NCI-H82 (cell line): Measurements from ENCODE around the gene LILRB3.
"Not testable (repeated sequence)": the region's sequence is repeated elsewhere in the genome, so short reads cannot be mapped to it uniquely, and the experiment has no call there.

Source experiments
- DNase-seq: peaks from one replicate; lab custom pipeline; 2025; lab: John Stamatoyannopoulos, UW

Gene LILRB3

GRCh38 chr19:54222474-54223276 lies at the start of gene LILRB3:
TSS of gene LILRB3 (minus strand) at chr19:54223007. CDS start at chr19:54222976, 31 bp downstream.
- DNase-seq = not testable (repeated sequence)

DNA sequence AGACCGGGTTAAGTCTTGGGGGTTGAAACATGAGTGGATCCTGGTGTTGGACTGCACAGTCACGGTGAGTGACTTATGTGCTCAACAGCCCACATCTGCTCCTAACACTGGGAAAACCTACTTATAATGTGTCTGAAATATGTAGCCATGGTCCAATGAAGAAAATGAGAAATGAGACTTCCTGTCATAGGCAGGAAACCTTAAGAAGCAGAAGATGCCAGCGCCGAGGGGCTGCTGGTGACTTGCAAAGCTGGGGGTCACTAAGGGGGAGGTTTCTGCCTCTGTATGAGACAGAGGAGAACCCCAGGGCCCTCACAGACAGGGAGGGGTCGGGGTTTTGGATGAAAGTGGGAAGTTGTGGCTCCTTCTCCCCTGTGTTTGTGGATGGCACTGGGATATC lies 49.4 kb upstream of the LILRB3 start:
- not testable (repeated sequence) for DNase-seq

GRCh38 chr19:54271587-54271986 lies 48.8 kb upstream of the LILRB3 start:
- DNase-seq = not testable (repeated sequence)

DNA sequence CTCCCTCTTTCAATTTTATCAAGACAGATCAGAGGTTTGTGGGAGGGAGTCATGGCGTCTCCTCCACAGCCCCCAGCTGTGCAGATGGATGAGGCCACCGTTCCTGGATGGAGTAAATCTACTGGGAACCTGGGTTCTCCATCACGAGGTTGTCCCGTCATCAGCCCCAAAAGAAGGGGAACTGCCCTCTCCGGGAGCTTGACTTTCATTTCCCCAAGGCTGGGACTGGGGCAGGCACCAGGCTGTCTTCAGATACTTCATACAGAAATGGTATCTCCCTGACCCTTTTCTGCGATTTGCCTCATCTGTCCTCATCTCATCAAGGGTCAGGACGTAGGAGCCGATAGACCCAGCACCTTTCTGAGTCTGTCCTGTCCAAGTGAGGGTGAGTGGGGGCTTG lies 48.3 kb upstream of the LILRB3 start:
- no peak for DNase-seq

DNA sequence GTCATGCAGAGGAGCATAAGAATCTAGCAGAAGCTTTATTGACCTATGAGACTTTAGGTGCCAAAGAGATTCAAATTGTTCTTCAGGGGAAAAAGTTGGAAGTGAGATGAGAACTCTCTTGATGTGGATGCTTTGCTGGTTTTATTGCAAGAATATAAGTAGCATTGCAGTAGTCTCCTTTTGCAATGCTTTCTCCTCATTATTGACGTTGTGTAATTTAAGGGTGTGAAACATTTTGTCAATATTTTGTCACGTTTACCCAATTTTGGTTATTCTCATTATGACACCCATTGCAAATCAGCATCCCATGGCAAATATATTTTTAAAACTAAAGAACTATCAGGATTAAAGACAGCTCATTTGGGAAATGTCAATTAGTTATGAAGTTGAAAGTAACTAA lies 46.1 kb upstream of the LILRB3 start:
- DNase-seq = no peak

DNA sequence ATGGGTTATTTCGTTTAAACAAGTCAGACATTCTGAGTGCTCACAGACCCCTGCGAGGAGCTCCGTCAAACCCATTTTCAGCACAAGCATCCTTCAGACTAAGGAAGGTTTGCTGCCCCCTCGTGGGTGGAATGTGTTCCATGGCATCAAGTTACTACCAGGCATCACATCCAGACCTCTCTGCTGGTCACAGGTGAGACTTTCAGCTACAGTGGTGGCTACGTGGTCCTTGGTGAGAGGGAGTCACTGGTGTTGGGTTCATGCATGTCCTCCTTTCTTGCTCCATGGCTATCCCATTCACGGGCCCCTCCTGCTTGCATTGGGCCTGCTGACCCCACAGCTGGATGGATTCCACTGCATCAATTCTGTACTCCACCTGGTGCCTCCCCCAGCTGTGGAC lies 43.3 kb upstream of the LILRB3 start:
- DNase-seq = peak; percentile 76

- no peak for DNase-seq
Measured at GRCh38 chr19:54262470-54262869, 39.7 kb upstream of the LILRB3 start.

- no peak for DNase-seq
Measured at GRCh38 chr19:54262066-54262465, 39.3 kb upstream of the LILRB3 start.

DNA sequence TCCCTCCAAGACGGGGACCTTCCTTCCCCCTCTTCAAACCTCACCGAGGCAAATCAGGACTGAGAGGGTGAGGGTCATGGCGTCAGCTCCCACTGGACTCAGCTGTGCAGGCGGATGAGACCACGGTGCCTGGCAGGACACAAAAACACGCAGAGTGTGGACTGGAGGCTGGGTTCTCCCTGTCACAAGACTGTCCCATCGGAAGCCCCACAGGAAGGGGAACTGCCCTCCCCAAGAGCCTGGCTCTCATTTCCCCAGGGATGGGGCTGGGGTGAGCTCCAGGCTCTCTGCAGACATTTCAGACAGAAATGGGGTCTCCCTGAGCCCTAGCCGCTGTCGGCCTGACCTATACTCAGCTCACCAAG lies 34.3 kb upstream of the LILRB3 start, which contains the start of gene LILRB5:
Gene LILRB5, minus strand, starts transcription at position 158 of the 365 bp plus-strand sequence. Its CDS starts 80 bp downstream, at position 78.
- no peak for DNase-seq

DNA sequence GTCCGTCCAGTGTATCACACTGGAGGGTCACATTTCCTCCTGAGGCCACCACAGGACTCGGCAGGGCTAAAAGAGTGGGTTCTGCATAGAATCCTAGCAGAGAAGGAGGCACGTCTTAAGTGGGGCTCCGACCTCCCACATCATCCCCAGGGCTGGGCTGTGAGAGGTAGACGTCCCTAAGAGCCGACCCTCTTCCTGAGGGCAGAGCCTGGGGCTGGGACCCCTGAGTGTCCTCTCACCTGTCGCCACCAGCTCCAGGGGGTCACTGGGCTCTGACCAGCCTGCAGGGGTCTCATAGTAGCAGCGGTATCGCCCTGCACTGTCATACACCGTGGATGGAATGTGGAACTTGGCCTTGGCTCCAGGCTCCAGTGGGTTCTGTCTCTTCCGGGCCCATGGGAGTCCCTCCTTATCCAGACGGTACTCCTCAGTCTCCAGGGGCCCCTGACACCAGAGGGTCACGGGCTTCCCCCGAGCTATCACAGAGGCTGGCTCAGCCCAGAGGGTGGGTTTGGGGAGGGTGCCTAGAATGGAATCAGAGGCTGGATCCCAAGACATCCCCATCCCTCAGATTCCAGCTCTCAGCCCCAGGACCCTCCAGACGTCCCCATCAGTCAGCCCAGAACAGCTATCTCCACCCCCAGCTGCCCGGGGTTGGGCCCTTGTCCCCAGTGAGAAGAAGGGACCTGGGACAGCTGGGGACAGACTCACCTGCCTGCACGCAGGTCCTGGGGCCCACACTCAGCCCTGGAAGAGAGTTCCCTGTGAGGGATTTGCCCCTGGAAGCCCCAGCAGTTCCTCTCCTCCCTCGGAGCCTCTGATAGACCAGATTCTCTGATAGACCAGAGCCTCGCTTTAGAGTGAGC lies 33.7 kb upstream of the LILRB3 start:
- no peak for DNase-seq

DNA sequence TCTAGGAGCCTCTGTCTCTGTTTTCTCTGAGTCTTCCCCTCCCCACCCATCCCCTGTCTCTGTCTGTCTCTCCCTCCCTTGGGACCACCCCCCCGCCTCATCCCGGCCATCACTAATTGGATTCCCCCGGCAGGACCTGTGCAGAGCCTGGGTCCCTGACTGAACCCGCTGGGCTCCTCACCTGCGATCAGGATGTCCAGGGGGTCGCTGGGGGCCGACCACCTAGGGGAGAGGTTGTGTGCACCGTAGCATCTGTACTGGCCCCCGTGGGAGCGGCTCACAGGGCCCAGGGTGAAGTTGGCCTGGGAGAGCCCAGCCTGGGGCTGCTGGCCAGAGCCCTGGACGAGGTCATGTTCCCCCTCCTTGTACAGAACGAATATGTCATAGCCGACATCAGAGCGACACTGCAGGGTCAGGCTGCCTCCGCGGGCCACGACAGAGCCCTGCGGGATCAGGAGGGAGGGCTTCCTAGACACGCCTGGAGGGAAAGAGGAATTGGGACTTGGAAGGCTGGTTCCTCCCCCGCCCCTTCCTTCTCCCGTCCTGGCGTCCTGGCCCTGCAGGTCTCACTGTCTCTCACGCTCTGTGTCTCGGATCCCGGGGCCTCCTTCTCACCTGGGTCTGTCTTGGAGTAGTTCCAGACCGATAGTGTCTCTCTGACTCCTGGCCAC lies 32.4 kb upstream of the LILRB3 start:
- peak; percentile 20 for DNase-seq

GRCh38 chr19:54254195-54254906 lies 31.5 kb upstream of the LILRB3 start:
- no peak for DNase-seq

DNA sequence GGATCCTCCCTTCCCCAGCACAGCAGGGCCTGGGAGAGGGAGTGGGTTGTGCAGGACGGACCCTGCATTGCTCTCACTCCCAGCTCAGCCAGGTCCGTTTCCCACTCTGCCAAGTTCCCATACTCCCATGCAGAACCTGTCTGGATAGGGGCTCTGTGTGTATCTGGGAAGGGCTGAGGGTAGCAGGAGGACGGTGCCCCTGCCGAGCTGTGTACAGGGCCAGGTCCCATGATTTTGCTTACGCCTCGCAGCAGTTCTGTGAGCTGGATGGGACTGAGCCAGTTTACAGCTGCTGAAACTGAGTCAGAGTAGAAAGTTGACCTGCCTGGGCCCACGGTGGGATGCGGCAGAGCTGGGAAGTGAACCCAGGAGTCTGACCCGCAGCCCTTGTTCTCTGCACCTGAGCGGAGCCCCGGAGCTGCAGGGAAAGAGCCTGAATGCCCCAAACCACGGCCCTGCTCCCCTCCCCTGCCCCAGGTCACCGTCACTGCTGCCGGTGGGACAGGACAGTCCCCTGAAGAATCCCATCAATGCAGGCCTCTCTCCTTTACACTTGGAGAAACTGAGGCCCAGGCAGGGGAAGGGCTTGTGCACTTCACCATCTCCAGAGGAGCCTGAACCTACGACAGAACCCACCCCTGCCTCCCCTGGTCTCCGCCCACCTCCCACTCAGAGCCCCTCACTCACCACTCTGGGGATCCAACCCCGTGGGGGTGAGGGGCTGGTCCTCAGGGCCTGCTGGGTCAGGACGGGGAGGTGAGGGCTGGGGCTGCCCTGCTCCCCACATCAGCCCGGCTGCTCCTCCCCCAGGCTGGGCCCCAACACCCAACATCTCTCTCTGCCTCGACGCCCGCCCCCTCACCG lies 30.8 kb upstream of the LILRB3 start:
- DNase-seq = no peak

DNA sequence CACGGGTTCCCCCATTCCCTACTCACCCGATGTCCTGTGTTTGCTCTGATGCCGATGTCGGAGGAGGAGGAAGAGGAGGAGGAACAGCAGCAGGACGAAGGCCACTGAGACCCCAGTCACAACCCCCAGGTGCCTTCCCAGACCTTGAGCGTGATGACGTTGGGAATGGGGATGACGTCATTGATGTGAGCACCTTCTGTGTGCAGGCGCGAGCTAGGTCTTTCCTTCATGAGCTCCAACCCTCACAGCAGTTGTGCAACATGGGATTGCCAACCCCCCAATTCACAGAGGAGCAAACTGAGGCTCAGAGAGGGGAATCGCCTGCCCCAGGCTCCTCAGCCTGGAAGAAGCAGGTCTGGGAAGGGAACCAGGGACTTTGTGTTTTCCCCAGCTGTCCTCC lies 30.0 kb upstream of the LILRB3 start:
- DNase-seq = no peak

DNA sequence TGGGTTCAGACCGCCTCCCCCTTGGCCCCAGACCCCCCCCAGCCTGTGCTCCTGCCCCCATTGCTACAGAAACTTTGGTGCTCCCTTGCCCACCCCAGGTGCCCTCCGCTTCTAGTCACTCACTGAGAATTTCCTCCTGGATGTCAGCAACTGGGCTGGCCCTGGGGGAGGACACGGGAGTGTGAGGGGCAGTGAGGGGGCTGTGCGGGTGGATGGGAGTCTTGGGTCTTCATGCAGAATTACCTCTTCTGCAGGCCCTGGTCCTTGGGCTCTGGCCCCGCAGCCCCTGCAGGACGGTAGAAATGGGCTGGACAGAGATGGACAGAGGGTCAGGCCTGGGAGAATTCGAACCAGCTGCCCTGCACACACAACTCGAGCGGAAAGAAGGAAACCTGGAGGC lies 29.4 kb upstream of the LILRB3 start:
- DNase-seq = no peak

DNA sequence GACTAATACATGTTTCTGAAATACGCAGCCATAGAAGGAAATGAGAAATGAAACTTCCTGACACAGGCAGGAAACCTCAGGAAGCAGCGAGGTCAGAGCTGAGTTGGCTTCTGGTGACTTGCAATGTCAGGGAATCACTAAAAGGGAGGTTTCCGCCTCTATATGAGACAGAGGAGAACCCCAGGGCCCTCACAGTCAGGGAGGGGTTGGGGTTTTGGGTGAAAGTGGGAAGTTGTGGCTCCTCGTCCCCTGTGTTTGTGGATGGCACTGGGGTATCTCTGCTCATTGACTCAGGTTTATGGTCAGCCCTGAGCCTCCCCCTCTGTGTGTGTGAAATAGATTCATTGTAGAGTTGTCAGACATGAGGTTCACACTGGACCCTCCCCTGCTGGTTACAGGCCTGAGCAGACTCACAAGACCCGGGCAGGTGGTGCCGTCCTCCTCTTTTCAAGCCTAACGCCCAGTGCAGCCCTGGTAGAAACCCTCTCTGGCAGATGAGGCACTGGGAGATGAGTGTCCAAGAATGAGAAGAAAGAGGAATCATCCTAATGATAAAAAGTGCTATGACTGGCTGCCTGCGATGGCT lies 25.3 kb upstream of the LILRB3 start:
- DNase-seq = no peak

DNA sequence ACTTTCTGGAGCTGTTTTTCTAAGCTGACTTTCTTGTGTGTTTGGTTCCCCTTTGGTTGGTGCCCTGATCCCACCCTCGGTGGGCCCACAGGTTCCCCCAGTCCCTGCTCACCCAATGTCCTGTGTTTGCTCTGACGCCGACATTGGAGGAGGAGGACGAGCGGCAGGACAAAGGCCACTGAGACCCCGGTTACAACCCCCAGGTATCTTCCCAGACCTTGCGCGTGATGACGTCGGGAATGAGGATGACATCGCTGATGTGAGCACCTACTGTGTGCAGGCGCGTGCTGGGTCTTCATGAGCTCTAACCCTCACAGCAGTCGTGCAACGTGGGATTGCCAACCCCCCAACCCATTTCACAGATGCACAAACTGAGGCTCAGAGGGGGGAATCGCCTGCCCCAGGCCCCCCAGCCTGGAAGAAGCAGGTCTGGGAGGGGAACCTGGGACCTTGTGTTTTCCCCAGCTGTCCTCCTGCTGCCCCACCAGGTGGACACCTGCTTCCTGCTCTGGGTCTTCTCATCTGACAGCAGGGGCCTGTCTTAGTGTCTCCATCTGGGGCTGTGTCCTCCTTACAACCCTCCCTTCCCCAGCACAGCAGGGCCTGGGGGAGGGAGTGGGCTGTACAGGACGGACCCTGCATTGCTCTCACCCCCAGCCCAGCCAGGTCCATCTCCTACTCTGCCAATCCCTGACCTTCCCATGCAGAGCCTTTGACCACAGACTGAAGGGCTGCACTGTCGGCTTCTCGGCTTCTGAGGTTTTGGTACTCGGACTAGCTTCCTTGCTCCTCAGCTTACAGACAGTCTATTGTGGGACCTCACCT lies 24.5 kb upstream of the LILRB3 start:
- no peak for DNase-seq

GRCh38 chr19:54245936-54246335 lies 23.1 kb upstream of the LILRB3 start:
- no peak for DNase-seq

DNA sequence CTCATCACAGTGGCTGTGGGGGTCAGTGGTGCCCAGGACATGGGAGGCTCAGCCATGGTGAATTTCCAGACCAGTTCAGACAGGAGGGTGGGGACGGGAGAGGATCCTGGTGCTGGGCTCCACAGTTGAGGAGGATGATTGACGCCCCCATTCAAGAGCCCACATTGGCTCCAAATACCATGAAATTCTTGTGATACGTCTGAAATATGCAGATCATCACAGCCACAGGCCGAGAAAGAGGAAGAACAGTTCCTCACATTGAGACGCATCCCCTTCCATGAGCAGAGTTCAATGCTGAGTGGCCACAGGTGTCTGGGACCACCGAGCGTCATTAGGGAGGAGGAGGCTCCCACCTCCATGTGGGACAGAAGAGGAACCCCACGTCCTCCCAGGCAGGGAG lies 21.0 kb upstream of the LILRB3 start:
- not testable (repeated sequence) for DNase-seq

DNA sequence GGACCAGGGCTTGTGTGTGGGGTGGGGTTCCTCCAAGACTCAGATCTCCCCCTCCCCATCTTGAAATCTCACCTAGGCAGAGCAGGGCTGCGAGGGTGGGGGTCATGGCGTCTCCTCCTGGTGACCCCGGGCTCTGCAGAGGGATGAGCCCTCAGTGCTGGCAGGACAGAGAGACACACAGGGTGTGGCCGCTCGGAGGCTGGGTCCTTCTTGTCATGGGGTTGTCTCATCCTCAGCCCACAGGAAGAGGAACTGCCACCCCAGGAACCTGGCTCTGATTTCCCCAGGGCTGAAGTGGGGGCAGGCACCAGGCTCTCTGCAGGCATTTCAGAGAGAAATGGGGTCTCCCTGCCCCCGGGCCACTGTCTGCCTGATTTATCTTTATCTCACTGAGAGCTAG lies 19.8 kb upstream of the LILRB3 start, which contains the start of gene LILRA6:
Gene LILRA6, minus strand, starts transcription at position 145 of the 400 bp plus-strand sequence.
- DNase-seq = not testable (repeated sequence)
